Adrenal gland (tissue), 12 donors: ENCODE measurements around the gene TBC1D14. TPM values are rescaled to one million over a fixed set of nuclear protein-coding genes. Genes with fewer than 3 reads are reported as not detected.
A peak's percentile ranks its signal among the peaks of the same experiment; 100 is the strongest.

Experiments used
- DNase-seq, 7 donors: peaks; one replicate each; pipeline ENCODE4 v3.0.0-alpha.2; 2019 to 2020
- H3K27ac ChIP-seq, 5 donors: fragments of 200-600 bp; sonication (generic) in 4 of 5; 1 replicate in 3 of 5; 2 replicates in 2 of 5; pipeline versions ENCODE4 v1.5.1 to v1.8.0; 2016 to 2020; ENCODE audit warnings: mild to moderate bottlenecking in 1 of 5
- H3K27me3 ChIP-seq: fragments of 200-600 bp; 2 replicates; pipeline ENCODE4 v1.8.0; 2021
- H3K36me3 ChIP-seq, 2 donors: fragments of 200-600 bp; replicated peaks in 1 of 2; 1 replicate in 1 of 2; 2 replicates in 1 of 2; pipeline versions ENCODE4 v1.5.1 to v1.8.0; 2018 to 2022
- H3K4me1 ChIP-seq, 2 donors: fragments of 200-600 bp; replicated peaks in 1 of 2; 1 replicate in 1 of 2; 2 replicates in 1 of 2; pipeline versions ENCODE4 v1.5.1 to v1.8.0; 2018 to 2021
- H3K4me3 ChIP-seq, 4 donors: fragments of 200-600 bp; sonication (generic) in 3 of 4; one replicate each; pipeline ENCODE4 v1.5.1; 2016 to 2018
- H3K9me3 ChIP-seq, 3 donors: fragments of 200-600 bp; sonication (generic) in 1 of 3; replicated peaks in 1 of 3; 1 replicate in 2 of 3; 2 replicates in 1 of 3; pipeline versions ENCODE4 v1.5.1 to v1.8.0; 2016 to 2021
- POLR2A ChIP-seq, 2 donors: fragments of 450-650 bp; IDR thresholded peaks; one replicate each; pipeline ENCODE4 v1.6.1; 2017; ENCODE audit warnings: antibody characterized with exemption in 2 of 2, mild to moderate bottlenecking in 2 of 2, moderate library complexity in 1 of 2
- WGBS, 4 donors: extraction: QIAGEN DNeasy Blood & Tissue Kit in 2 of 4; methylation state at CpG; one replicate each; pipeline versions ENCODE4 v1.1.5 to v1.1.7; 2013 to 2017; 5-methylcytosine and 5-hydroxymethylcytosine counted together
- intact Hi-C, 2 donors: fragments of 100-400 bp; cut with DNase I; formaldehyde crosslinking; loops; one replicate each; pipeline versions ENCODE4 v1.14.1 to v1.15.0; 2022 to 2023
- polyA plus RNA-seq, 3 donors: library from polyadenylated mRNA; stranded (reverse); fragments of 200-250 nt in 2 of 3; fragments of 350-450 nt in 1 of 3; fragmentation: Illumina TruSeq in 1 of 3; extraction: RNeasy Lipid Tissue Mini Kit (QIAGEN cat#74804) in 1 of 3; gene quantifications; one replicate each; pipeline ENCODE4 v1.2.3, GENCODE V29; 2013 to 2014
- total RNA-seq, 9 donors: library from RNA; depleted of rRNA in 4 of 9; stranded (reverse); fragments of >200 nt in 4 of 9; fragments of 120-200 nt in 1 of 9; fragmentation: NEBNext Ultra II Directional in 1 of 9; extraction: Animal tissue kit (Norgen Biotek cat#: 25700) in 1 of 9; gene quantifications; one replicate each; pipeline versions ENCODE4 v1.1.0 to v1.2.4, GENCODE V29; 2013 to 2023
- TF ChIP-seq, protein P1 (sequence below), 6 experiments: fragments of 450-650 bp in 4 of 6; fragments of 200-600 bp in 2 of 6; sonication (generic) in 1 of 6; IDR thresholded peaks; 1 replicate in 5 of 6; 2 replicates in 1 of 6; pipeline versions ENCODE4 v1.5.1 to v1.8.0; 2016 to 2021; ENCODE audit warnings: antibody characterized with exemption in 6 of 6, mild to moderate bottlenecking in 2 of 6, moderate library complexity in 1 of 6
- donor health status: healthy with polysubstance abuse.
- donor health status: Bipolar disorder and iron deficiency.
- donor health status: DM: yes; HTN: yes; CAD: no.
- donor health status: DM: no; HTN: no; CAD: no.
- donor health status: DM: no; HTN: no; CAD: no.
- donor health status: DM: yes; HTN: yes; CAD: no.

Gene TBC1D14
- total and polyA plus RNA-seq, 12 donors, result 24.9 to 110 (median 83.0) TPM

DNA sequence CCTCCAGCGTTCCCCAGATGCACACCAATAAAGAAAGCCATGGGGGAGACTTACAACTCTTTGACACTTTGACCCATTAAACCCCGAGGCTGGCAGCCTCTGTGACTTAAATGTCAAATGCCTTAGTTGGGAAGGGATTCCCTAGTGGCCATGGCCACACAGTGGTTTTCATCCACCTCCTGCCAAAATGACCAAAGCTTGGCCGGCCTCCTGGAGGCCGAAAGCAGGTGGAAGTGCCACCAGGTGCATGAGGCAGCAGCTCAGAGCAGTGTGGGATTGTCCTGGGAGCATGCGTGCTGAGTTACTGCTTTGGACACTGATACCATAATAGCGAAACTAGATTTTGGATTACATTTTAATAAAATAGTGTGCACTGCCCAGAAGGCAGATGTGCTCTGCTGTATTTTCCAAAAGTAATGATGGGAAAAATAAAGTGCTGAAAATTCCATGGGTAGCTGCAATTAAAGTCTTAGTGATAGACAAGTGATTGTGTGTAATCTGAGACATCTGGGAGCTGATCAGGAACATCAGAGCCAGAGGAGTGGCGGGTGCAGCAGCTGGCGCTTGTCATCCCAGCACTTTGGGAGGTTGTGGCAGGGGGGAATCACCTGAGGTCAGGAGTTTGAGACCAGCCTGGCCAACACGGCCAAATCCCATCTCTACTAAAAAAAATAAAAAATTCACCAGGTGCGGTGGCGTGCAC lies 93.7 kb downstream of the TBC1D14 start:
- 71 to 80% (median 76%) methylated on average over 9 to 11 of the region's 11 CpGs for WGBS, 4 donors

DNA sequence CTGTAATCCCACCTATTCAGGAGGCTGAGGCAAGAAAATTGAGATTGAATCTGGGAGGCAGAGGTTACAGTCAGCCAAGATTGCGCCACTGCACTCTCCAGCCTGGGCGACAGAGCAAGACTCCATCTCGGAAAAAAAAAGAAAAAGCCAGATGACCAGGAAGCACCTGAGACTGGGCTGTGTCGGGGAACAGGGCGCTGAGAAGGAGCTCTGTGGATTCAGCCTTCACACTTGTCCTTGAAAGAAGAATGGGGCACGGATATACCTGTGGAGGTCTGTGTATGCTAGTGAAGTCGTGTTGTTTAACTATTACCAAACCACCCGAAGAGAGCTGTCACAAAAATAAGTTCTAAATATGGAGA lies 94.2 kb downstream of the TBC1D14 start:
- 69 to 75% (median 74%) methylated on average over 8 of the region's 8 CpGs for WGBS, 4 donors
- no peak overlapping the region for H3K27ac ChIP-seq
- H3K36me3 ChIP-seq, result peaks cover 0 to 82% of the 10 kb centered on the region in 2 donors

More for the DNA sequence above, 93.7 kb downstream of the TBC1D14 start:
- no peaks in the 10 kb centered on the region for H3K9me3 ChIP-seq
- no peak for TF ChIP-seq POLR2A (IDR thresholded peaks at IDR 0.05)
- TF ChIP-seq, protein P1, sequence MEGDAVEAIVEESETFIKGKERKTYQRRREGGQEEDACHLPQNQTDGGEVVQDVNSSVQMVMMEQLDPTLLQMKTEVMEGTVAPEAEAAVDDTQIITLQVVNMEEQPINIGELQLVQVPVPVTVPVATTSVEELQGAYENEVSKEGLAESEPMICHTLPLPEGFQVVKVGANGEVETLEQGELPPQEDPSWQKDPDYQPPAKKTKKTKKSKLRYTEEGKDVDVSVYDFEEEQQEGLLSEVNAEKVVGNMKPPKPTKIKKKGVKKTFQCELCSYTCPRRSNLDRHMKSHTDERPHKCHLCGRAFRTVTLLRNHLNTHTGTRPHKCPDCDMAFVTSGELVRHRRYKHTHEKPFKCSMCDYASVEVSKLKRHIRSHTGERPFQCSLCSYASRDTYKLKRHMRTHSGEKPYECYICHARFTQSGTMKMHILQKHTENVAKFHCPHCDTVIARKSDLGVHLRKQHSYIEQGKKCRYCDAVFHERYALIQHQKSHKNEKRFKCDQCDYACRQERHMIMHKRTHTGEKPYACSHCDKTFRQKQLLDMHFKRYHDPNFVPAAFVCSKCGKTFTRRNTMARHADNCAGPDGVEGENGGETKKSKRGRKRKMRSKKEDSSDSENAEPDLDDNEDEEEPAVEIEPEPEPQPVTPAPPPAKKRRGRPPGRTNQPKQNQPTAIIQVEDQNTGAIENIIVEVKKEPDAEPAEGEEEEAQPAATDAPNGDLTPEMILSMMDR (IDR thresholded peaks at IDR 0.05), result peak in 1 of 6 experiments; percentile 9
- H3K27ac ChIP-seq, result peak overlapping the region in 2 of 5 donors; percentile 1 to 28
- peaks cover 0 to 82% of the 10 kb centered on the region in 2 donors for H3K36me3 ChIP-seq
- H3K27me3 ChIP-seq, result no peaks in the 10 kb centered on the region
- peaks cover 28 to 40% of the 10 kb centered on the region in 2 donors for H3K4me1 ChIP-seq
- no peak overlapping the region for H3K4me3 ChIP-seq
- intact Hi-C loops, result no loop called here
- DNase-seq, result peak in 1 of 7 donors; percentile 17

DNA sequence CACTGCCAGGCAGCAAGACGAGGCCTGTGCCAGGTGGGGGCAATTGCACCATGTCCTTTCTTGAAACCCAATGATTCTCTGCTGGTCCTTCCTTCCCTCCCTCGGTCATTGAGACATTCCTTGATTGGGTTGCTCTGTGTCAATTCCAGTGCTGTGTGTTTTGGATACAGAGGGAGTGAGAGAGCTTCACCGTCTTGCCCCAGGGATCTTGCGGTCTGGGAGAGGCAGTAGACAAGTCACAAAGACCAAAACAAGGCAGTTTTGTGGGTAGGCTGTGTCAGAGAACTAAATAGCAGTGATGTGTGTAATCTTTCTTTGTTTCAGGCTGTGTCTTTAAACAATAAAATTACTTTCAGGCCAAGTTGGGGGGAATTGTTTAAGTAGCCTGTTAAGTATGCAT lies 94.7 kb downstream of the TBC1D14 start:
- no peaks in the 10 kb centered on the region for H3K9me3 ChIP-seq
- peaks cover 0 to 82% of the 10 kb centered on the region in 2 donors for H3K36me3 ChIP-seq
- no peaks in the 10 kb centered on the region for H3K27me3 ChIP-seq
- DNase-seq, result peak in 1 of 7 donors; percentile 7
- WGBS, 4 donors, result 85 to 93% (median 91%) methylated on average over 4 of the region's 4 CpGs
- no peak overlapping the region for H3K4me3 ChIP-seq
- H3K4me1 ChIP-seq, result peaks cover 31 to 50% of the 10 kb centered on the region in 2 donors
- TF ChIP-seq, protein P1 (IDR thresholded peaks at IDR 0.05), result no peak
- TF ChIP-seq POLR2A (IDR thresholded peaks at IDR 0.05), result no peak
- H3K27ac ChIP-seq, result peak overlapping the region in 1 of 5 donors; percentile 4
- intact Hi-C loops, result no loop called here

More for the DNA sequence above, 94.2 kb downstream of the TBC1D14 start:
- Histone ChIP-seq H3K4me1 (peaks cover 30 to 45% of the 10 kb centered on the region in 2 donors), H3K27me3 (no peaks in the 10 kb centered on the region), H3K4me3 (no peak overlapping the region), H3K9me3 (no peaks in the 10 kb centered on the region)
- intact Hi-C loops, result no loop called here
- peak in 1 of 7 donors; percentile 11 for DNase-seq
- TF ChIP-seq, protein P1 (IDR thresholded peaks at IDR 0.05), result no peak
- TF ChIP-seq POLR2A (IDR thresholded peaks at IDR 0.05), result no peak

DNA sequence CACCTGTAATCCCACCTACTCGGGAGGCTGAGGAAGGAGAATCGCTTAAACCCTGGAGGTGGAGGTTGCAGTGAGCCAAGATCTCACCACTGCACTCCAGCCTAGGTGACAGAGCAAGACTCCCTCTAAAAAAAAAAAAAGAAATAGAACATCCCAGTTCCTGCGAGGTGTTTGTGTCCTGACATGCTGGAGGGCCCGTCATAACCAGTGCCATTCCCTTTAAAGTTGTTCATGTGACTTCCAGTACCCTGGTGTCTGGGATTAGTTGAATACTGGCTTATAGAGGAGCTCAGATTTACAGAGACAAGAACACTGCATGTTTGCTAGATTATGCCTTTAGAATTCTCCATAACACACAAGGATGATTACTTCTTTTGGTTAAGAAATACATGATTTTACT lies 95.9 kb downstream of the TBC1D14 start:
- TF ChIP-seq, protein P1 (IDR thresholded peaks at IDR 0.05), result no peak
- no peak for TF ChIP-seq POLR2A (IDR thresholded peaks at IDR 0.05)
- intact Hi-C loops, result no loop called here
- Histone ChIP-seq H3K27ac (peak overlapping the region in 4 of 5 donors; percentile 13 to 83 (median 52)), H3K4me1 (peaks cover 19 to 45% of the 10 kb centered on the region in 2 donors), H3K36me3 (peaks cover 0 to 82% of the 10 kb centered on the region in 2 donors), H3K9me3 (no peaks in the 10 kb centered on the region), H3K27me3 (no peaks in the 10 kb centered on the region), H3K4me3 (no peak overlapping the region)
- WGBS, 4 donors, result 73 to 89% (median 87%) methylated on average over 4 of the region's 4 CpGs
- no peak for DNase-seq
